ENCODE results near the gene TXLNG. TPM values are rescaled to one million over a fixed set of nuclear protein-coding genes. Genes with fewer than 3 reads are reported as not detected.

TXLNG gene
- total RNA-seq, 2 donors from 2014 or later, result 11.1 to 19.9 TPM

DNA sequence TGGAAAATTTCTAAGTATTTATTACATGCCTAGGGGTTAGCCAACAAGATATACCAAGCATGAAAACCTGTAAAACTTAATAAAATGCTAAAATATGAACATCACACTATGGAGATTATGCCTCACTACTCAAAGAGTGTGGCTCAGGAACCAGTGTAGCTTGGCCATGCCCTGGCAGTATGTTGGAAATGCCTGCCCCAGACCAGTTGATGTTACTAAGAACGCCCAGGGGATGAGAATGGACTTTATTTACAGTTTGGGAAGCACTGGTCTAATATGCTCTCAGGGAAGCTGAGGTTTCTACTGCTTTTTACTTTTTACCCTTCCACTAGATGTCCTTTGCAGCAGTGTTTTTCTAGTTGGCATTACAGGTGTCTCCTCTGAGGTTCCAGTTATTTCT is 23.7 kb upstream of the TXLNG start:
- Histone ChIP-seq H3K27me3 (replicated peaks; ENCODE audit: insufficient read depth) (no peaks in the 10 kb centered on the region), H3K27ac (no peak overlapping the region), H3K4me3 (no peak overlapping the region), H3K9me3 (no peaks in the 10 kb centered on the region), H3K36me3 (peaks cover 5% of the 10 kb centered on the region), H3K4me1 (ENCODE audit: control insufficient read depth in 1 of 2, low read depth in 2 of 2) (no peaks in the 10 kb centered on the region)
- ATAC-seq (ENCODE audit: insufficient number of reproducible peaks, low FRiP score, low read depth), result no peak
- TF ChIP-seq, protein P1, sequence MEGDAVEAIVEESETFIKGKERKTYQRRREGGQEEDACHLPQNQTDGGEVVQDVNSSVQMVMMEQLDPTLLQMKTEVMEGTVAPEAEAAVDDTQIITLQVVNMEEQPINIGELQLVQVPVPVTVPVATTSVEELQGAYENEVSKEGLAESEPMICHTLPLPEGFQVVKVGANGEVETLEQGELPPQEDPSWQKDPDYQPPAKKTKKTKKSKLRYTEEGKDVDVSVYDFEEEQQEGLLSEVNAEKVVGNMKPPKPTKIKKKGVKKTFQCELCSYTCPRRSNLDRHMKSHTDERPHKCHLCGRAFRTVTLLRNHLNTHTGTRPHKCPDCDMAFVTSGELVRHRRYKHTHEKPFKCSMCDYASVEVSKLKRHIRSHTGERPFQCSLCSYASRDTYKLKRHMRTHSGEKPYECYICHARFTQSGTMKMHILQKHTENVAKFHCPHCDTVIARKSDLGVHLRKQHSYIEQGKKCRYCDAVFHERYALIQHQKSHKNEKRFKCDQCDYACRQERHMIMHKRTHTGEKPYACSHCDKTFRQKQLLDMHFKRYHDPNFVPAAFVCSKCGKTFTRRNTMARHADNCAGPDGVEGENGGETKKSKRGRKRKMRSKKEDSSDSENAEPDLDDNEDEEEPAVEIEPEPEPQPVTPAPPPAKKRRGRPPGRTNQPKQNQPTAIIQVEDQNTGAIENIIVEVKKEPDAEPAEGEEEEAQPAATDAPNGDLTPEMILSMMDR (IDR thresholded peaks at IDR 0.05), result no peak
- DNase-seq (ENCODE audit: low spot score), result no peak

DNA sequence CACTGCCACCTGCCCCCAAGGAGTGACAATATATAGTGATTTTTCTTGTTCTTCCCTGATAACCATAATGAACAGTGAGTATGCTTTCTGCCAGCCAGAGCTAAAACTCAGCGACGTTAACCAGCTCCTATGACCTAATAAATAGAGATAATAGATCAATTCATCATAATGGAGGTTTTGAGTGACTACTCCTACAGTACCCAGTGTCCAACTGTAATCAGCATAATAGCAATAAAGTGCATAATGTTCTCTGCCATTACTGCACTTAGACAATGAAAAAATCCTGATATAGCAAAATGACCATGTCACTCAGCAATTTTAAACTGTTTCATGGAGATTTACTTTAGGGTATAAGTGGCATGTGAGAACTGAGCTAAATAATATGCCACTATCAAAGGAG is 20.7 kb upstream of the TXLNG start:
- DNase-seq (ENCODE audit: low spot score) (no peak), ATAC-seq (ENCODE audit: insufficient number of reproducible peaks, low FRiP score, low read depth) (no peak)
- Histone ChIP-seq H3K36me3 (no peaks in the 10 kb centered on the region), H3K9me3 (no peaks in the 10 kb centered on the region), H3K4me1 (ENCODE audit: control insufficient read depth in 1 of 2, low read depth in 2 of 2) (no peaks in the 10 kb centered on the region), H3K4me3 (no peak overlapping the region), H3K27ac (no peak overlapping the region), H3K27me3 (replicated peaks; ENCODE audit: insufficient read depth) (no peaks in the 10 kb centered on the region)
- TF ChIP-seq, protein P1 (IDR thresholded peaks at IDR 0.05), result no peak

DNA sequence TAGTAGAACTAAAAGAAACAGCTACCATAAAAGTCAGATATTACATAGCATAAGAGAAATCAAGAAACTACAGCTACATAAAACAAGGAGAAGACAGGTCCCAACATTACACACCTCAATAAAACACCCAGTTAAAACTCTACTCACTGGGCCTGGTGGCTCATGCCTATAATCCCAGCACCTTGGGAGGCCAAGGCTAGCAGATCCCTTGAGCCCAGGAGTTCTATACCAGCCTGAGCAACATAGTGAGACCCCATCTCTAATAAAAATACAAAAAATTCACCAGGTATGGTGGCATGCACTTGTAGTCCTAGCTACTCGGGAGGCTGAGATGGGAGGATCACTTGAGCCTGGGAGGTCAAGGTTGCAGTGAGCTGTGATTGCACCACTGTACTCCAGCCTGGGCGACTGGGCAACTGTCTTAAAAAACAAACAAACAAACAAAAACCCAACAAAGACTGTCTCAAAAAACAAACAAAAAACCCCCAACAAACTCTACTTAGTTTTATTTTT is 15.2 kb upstream of the TXLNG start:
- no peaks in the 10 kb centered on the region for H3K4me1 ChIP-seq (ENCODE audit: control insufficient read depth in 1 of 2, low read depth in 2 of 2)
- H3K36me3 ChIP-seq, result no peaks in the 10 kb centered on the region
- TF ChIP-seq, protein P1 (IDR thresholded peaks at IDR 0.05), result no peak
- H3K4me3 ChIP-seq, result no peak overlapping the region
- ATAC-seq (ENCODE audit: insufficient number of reproducible peaks, low FRiP score, low read depth) (no peak), DNase-seq (ENCODE audit: low spot score) (no peak)
- H3K9me3 ChIP-seq, result no peaks in the 10 kb centered on the region
- H3K27ac ChIP-seq, result no peak overlapping the region
- H3K27me3 ChIP-seq (replicated peaks; ENCODE audit: insufficient read depth), result no peaks in the 10 kb centered on the region

DNA sequence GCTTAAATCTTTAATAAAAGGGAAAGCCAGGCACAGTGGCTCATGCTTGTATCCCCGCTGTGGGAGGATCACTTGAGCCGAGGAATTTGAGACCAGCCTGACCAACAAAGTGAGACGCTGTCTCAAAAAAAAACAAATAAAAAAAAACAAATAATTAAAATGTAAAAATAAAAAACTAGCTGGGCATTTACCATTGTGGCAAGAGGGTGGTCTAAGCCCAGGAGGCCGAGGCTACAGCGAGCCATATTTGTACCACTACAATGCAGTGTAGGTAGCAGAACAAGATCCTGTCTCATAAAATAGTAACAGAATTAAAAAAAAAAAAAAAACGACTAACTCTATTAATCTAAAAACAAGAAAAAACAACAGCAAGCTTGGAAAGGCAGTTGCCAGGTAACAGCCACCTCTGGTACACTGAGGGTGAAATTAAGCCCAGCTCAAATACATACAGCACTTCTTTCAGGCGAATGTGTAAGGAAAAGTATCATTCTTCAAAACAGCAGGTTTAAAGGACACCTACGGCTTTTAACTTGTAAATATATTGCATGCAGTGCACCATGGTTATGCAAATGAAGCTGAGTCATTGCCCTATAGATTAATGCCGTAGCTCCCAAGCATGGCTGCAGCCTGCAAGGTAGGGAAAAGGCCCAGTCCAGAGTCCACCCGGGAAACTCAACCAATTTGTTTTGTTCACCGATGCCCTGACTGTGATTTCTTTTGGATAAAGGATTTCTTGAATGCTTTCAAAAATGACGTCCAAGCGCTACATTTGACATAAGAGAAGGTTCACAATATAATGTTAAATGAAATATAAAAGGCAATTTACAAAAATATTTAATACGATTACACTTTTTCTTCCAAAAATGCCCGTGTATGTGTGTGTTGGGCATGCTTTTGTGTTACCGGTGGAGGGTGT is 14.5 kb upstream of the TXLNG start:
- TF ChIP-seq, protein P1 (IDR thresholded peaks at IDR 0.05), result no peak
- no peak for ATAC-seq (ENCODE audit: insufficient number of reproducible peaks, low FRiP score, low read depth)
- Histone ChIP-seq H3K4me1 (ENCODE audit: control insufficient read depth in 1 of 2, low read depth in 2 of 2) (no peaks in the 10 kb centered on the region), H3K27me3 (replicated peaks; ENCODE audit: insufficient read depth) (no peaks in the 10 kb centered on the region), H3K4me3 (no peak overlapping the region), H3K9me3 (no peaks in the 10 kb centered on the region), H3K27ac (no peak overlapping the region), H3K36me3 (no peaks in the 10 kb centered on the region)
- no peak for DNase-seq (ENCODE audit: low spot score)

DNA sequence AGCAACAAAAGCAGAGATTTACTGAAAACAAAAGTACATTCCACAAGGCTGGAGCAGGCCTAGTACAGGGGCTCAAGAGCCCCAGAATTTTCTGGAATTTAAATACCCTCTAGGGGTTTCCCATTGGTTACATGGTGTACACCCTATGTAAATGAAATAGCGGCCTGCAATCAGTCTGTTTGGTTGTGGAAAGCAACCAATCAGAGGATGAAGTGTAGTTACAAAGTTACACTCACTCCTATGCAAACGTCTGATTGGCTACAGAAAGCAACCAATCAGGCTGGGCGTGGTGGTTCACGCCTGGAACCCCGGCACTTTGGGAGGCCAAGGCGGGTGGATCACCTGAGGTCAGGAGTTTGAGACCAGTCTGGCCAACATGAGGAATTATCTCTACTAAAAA is 13.8 kb upstream of the TXLNG start:
- ATAC-seq (ENCODE audit: insufficient number of reproducible peaks, low FRiP score, low read depth), result no peak
- H3K27me3 ChIP-seq (replicated peaks; ENCODE audit: insufficient read depth), result no peaks in the 10 kb centered on the region
- no peaks in the 10 kb centered on the region for H3K4me1 ChIP-seq (ENCODE audit: control insufficient read depth in 1 of 2, low read depth in 2 of 2)
- no peak overlapping the region for H3K27ac ChIP-seq
- no peaks in the 10 kb centered on the region for H3K36me3 ChIP-seq
- no peaks in the 10 kb centered on the region for H3K9me3 ChIP-seq
- H3K4me3 ChIP-seq, result no peak overlapping the region
- DNase-seq (ENCODE audit: low spot score), result no peak
- TF ChIP-seq, protein P1 (IDR thresholded peaks at IDR 0.05), result no peak

All from thoracic aorta (tissue), 2 donors.